ENCODE results near the gene HIVEP1.

HIVEP1 gene

GRCh38 chr6:12068899-12069557 is 56.9 kb downstream of the HIVEP1 start:
- Histone ChIP-seq H3K9ac (ENCODE audit: low read length) (no peak overlapping the region), H3K27me3 (ENCODE audit: control insufficient read depth, insufficient read depth, low read length) (no peaks in the 10 kb centered on the region), H3K36me3 (ENCODE audit: control insufficient read depth, insufficient read depth, low read length) (no peaks in the 10 kb centered on the region), H3K27ac (ENCODE audit: low read depth, low read length) (no peak overlapping the region), H3K4me3 (ENCODE audit: low read length) (no peak overlapping the region), H3K4me1 (ENCODE audit: control insufficient read depth, insufficient read depth, low read length) (no peaks in the 10 kb centered on the region)

GRCh38 chr6:12069891-12070529 is 57.9 kb downstream of the HIVEP1 start:
- H3K27ac ChIP-seq (ENCODE audit: low read depth, low read length): no peak overlapping the region
- no peaks in the 10 kb centered on the region for H3K27me3 ChIP-seq (ENCODE audit: control insufficient read depth, insufficient read depth, low read length)
- H3K4me3 ChIP-seq (ENCODE audit: low read length): no peak overlapping the region
- H3K4me1 ChIP-seq (ENCODE audit: control insufficient read depth, insufficient read depth, low read length): no peaks in the 10 kb centered on the region
- H3K36me3 ChIP-seq (ENCODE audit: control insufficient read depth, insufficient read depth, low read length): no peaks in the 10 kb centered on the region
- H3K9ac ChIP-seq (ENCODE audit: low read length): no peak overlapping the region

- H3K4me3 ChIP-seq (ENCODE audit: low read length): no peak overlapping the region
- no peaks in the 10 kb centered on the region for H3K36me3 ChIP-seq (ENCODE audit: control insufficient read depth, insufficient read depth, low read length)
- no peaks in the 10 kb centered on the region for H3K27me3 ChIP-seq (ENCODE audit: control insufficient read depth, insufficient read depth, low read length)
- H3K27ac ChIP-seq (ENCODE audit: low read depth, low read length): no peak overlapping the region
- H3K4me1 ChIP-seq (ENCODE audit: control insufficient read depth, insufficient read depth, low read length): no peaks in the 10 kb centered on the region
- H3K9ac ChIP-seq (ENCODE audit: low read length): no peak overlapping the region
Observed at GRCh38 chr6:12071064-12071615, 59.0 kb downstream of the HIVEP1 start.

GRCh38 chr6:12075067-12075563 is 63.0 kb downstream of the HIVEP1 start:
- Histone ChIP-seq H3K4me3 (ENCODE audit: low read length) (no peak overlapping the region), H3K9ac (ENCODE audit: low read length) (no peak overlapping the region), H3K4me1 (ENCODE audit: control insufficient read depth, insufficient read depth, low read length) (no peaks in the 10 kb centered on the region), H3K27ac (ENCODE audit: low read depth, low read length) (no peak overlapping the region), H3K36me3 (ENCODE audit: control insufficient read depth, insufficient read depth, low read length) (no peaks in the 10 kb centered on the region), H3K27me3 (ENCODE audit: control insufficient read depth, insufficient read depth, low read length) (no peaks in the 10 kb centered on the region)

GRCh38 chr6:12077021-12077710 is 65.1 kb downstream of the HIVEP1 start:
- Histone ChIP-seq H3K36me3 (ENCODE audit: control insufficient read depth, insufficient read depth, low read length) (no peaks in the 10 kb centered on the region), H3K4me1 (ENCODE audit: control insufficient read depth, insufficient read depth, low read length) (no peaks in the 10 kb centered on the region), H3K27ac (ENCODE audit: low read depth, low read length) (no peak overlapping the region), H3K27me3 (ENCODE audit: control insufficient read depth, insufficient read depth, low read length) (no peaks in the 10 kb centered on the region), H3K4me3 (ENCODE audit: low read length) (no peak overlapping the region), H3K9ac (ENCODE audit: low read length) (no peak overlapping the region)

GRCh38 chr6:12078014-12078413 is 65.9 kb downstream of the HIVEP1 start:
- Histone ChIP-seq H3K27ac (ENCODE audit: low read depth, low read length) (no peak overlapping the region), H3K4me3 (ENCODE audit: low read length) (no peak overlapping the region), H3K4me1 (ENCODE audit: control insufficient read depth, insufficient read depth, low read length) (no peaks in the 10 kb centered on the region), H3K27me3 (ENCODE audit: control insufficient read depth, insufficient read depth, low read length) (no peaks in the 10 kb centered on the region), H3K9ac (ENCODE audit: low read length) (no peak overlapping the region), H3K36me3 (ENCODE audit: control insufficient read depth, insufficient read depth, low read length) (no peaks in the 10 kb centered on the region)

- Histone ChIP-seq H3K27ac (ENCODE audit: low read depth, low read length) (no peak overlapping the region), H3K36me3 (ENCODE audit: control insufficient read depth, insufficient read depth, low read length) (no peaks in the 10 kb centered on the region), H3K27me3 (ENCODE audit: control insufficient read depth, insufficient read depth, low read length) (no peaks in the 10 kb centered on the region), H3K4me3 (ENCODE audit: low read length) (no peak overlapping the region), H3K9ac (ENCODE audit: low read length) (no peak overlapping the region), H3K4me1 (ENCODE audit: control insufficient read depth, insufficient read depth, low read length) (peaks cover 2% of the 10 kb centered on the region)
Observed at GRCh38 chr6:12081771-12082170, 69.7 kb downstream of the HIVEP1 start.

- Histone ChIP-seq H3K36me3 (ENCODE audit: control insufficient read depth, insufficient read depth, low read length) (no peaks in the 10 kb centered on the region), H3K9ac (ENCODE audit: low read length) (no peak overlapping the region), H3K4me1 (ENCODE audit: control insufficient read depth, insufficient read depth, low read length) (peaks cover 2% of the 10 kb centered on the region), H3K27me3 (ENCODE audit: control insufficient read depth, insufficient read depth, low read length) (no peaks in the 10 kb centered on the region), H3K27ac (ENCODE audit: low read depth, low read length) (no peak overlapping the region), H3K4me3 (ENCODE audit: low read length) (no peak overlapping the region)
Observed at GRCh38 chr6:12082368-12082767, 70.3 kb downstream of the HIVEP1 start.

GRCh38 chr6:12083302-12083701 is 71.2 kb downstream of the HIVEP1 start:
- Histone ChIP-seq H3K4me3 (ENCODE audit: low read length) (no peak overlapping the region), H3K9ac (ENCODE audit: low read length) (no peak overlapping the region), H3K27me3 (ENCODE audit: control insufficient read depth, insufficient read depth, low read length) (no peaks in the 10 kb centered on the region), H3K36me3 (ENCODE audit: control insufficient read depth, insufficient read depth, low read length) (no peaks in the 10 kb centered on the region), H3K27ac (ENCODE audit: low read depth, low read length) (no peak overlapping the region), H3K4me1 (ENCODE audit: control insufficient read depth, insufficient read depth, low read length) (peaks cover 3% of the 10 kb centered on the region)

- H3K27ac ChIP-seq (ENCODE audit: low read depth, low read length): no peak overlapping the region
- H3K27me3 ChIP-seq (ENCODE audit: control insufficient read depth, insufficient read depth, low read length): no peaks in the 10 kb centered on the region
- no peak overlapping the region for H3K9ac ChIP-seq (ENCODE audit: low read length)
- H3K4me1 ChIP-seq (ENCODE audit: control insufficient read depth, insufficient read depth, low read length): peaks cover 6% of the 10 kb centered on the region
- H3K36me3 ChIP-seq (ENCODE audit: control insufficient read depth, insufficient read depth, low read length): no peaks in the 10 kb centered on the region
- no peak overlapping the region for H3K4me3 ChIP-seq (ENCODE audit: low read length)
Observed at GRCh38 chr6:12083763-12084162, 71.7 kb downstream of the HIVEP1 start.

GRCh38 chr6:12084681-12085080 is 72.6 kb downstream of the HIVEP1 start:
- Histone ChIP-seq H3K36me3 (ENCODE audit: control insufficient read depth, insufficient read depth, low read length) (no peaks in the 10 kb centered on the region), H3K4me1 (ENCODE audit: control insufficient read depth, insufficient read depth, low read length) (peaks cover 6% of the 10 kb centered on the region), H3K27me3 (ENCODE audit: control insufficient read depth, insufficient read depth, low read length) (no peaks in the 10 kb centered on the region), H3K27ac (ENCODE audit: low read depth, low read length) (no peak overlapping the region), H3K4me3 (ENCODE audit: low read length) (no peak overlapping the region), H3K9ac (ENCODE audit: low read length) (no peak overlapping the region)

- peaks cover 4% of the 10 kb centered on the region for H3K4me1 ChIP-seq (ENCODE audit: control insufficient read depth, insufficient read depth, low read length)
- H3K4me3 ChIP-seq (ENCODE audit: low read length): no peak overlapping the region
- no peak overlapping the region for H3K9ac ChIP-seq (ENCODE audit: low read length)
- H3K27ac ChIP-seq (ENCODE audit: low read depth, low read length): no peak overlapping the region
- H3K27me3 ChIP-seq (ENCODE audit: control insufficient read depth, insufficient read depth, low read length): no peaks in the 10 kb centered on the region
- no peaks in the 10 kb centered on the region for H3K36me3 ChIP-seq (ENCODE audit: control insufficient read depth, insufficient read depth, low read length)
Observed at GRCh38 chr6:12088531-12088930, 76.4 kb downstream of the HIVEP1 start.
